K562 (cell line): Measurements from ENCODE around the gene CHRM4. TPM values are rescaled to one million over a fixed set of nuclear protein-coding genes. Genes with fewer than 3 reads are reported as not detected.

Experiments
- ATF1 ChIP-seq, 2 experiments: fragments of 450-650 bp in 1 of 2; IDR thresholded peaks; 2 replicates each; pipeline ENCODE4 v1.6.1; 2016; ENCODE audit warnings: missing compliant biosample characterization in 1 of 2, missing genetic modification characterization in 1 of 2
- BCLAF1 ChIP-seq, 2 experiments: fragments of 450-650 bp in 1 of 2; IDR thresholded peaks; 2 replicates each; pipeline ENCODE4 v1.6.1; 2011 to 2017; ENCODE audit warnings: low read depth in 2 of 2, antibody characterized with exemption in 1 of 2, borderline replicate concordance in 1 of 2, low read length in 1 of 2, mild to moderate bottlenecking in 1 of 2, mixed read lengths in 1 of 2; ENCODE audit not compliant: control insufficient read depth in 1 of 2
- BRD9 ChIP-seq: fragments of 450-650 bp; IDR thresholded peaks from 2 replicates; pipeline ENCODE4 v1.6.1; 2018; ENCODE audit warnings: low read depth; ENCODE audit not compliant: partially characterized antibody
- CBFB ChIP-seq: sonication (generic); formaldehyde crosslinking; IDR thresholded peaks from 2 replicates; pipeline ENCODE4 v1.4.0; 2020; ENCODE audit warnings: mild to moderate bottlenecking, missing genetic modification reagents
- HDAC1 ChIP-seq, 2 experiments: fragments of 450-650 bp; IDR thresholded peaks; 2 replicates each; pipeline ENCODE4 v1.6.1; 2016 to 2017; ENCODE audit warnings: inconsistent platforms in 1 of 2, mild to moderate bottlenecking in 1 of 2, moderate library complexity in 1 of 2
- HMGN3 ChIP-seq: IDR thresholded peaks from 2 replicates; pipeline ENCODE4 v1.6.1; 2011; ENCODE audit warnings: borderline replicate concordance, low read depth, mild to moderate bottlenecking, mixed read lengths, low read length; ENCODE audit not compliant: insufficient read length; ENCODE audit errors: extremely low read depth
- PCBP2 ChIP-seq: fragments of 200-400 bp; formaldehyde crosslinking; IDR thresholded peaks from 2 replicates; pipeline ENCODE4 v1.6.1; 2018; ENCODE audit warnings: low read length, low read depth, mild to moderate bottlenecking, moderate library complexity; ENCODE audit not compliant: poor library complexity, severe bottlenecking
- POLR2G ChIP-seq: fragments of 200-400 bp; formaldehyde crosslinking; IDR thresholded peaks from 2 replicates; pipeline ENCODE4 v1.6.1; 2017; ENCODE audit warnings: low read depth, mild to moderate bottlenecking, antibody characterized with exemption, low read length, moderate library complexity
- PPARD ChIP-seq: fragments of 250-450 bp; sonication (Bioruptor Pico); IDR thresholded peaks from 2 replicates; pipeline ENCODE4 v1.8.0; 2022; ENCODE audit warnings: inconsistent platforms, mild to moderate bottlenecking, moderate library complexity
- SMAD4 ChIP-seq: fragments of 250-450 bp; sonication (Bioruptor Pico); conservative IDR thresholded peaks from 2 replicates; pipeline ENCODE4 v1.8.0; 2021; ENCODE audit warnings: inconsistent platforms, mild to moderate bottlenecking, moderate library complexity
- SRF ChIP-seq, 2 experiments: fragments of 250-450, 450-650 bp in 1 of 2; sonication (Bioruptor Pico) in 1 of 2; sonication (generic) in 1 of 2; formaldehyde crosslinking; IDR thresholded peaks; 2 replicates each; pipeline versions ENCODE4 v1.5.0 to v1.5.1; 2020 to 2022; ENCODE audit warnings: mild to moderate bottlenecking in 1 of 2, missing genetic modification reagents in 1 of 2
- STAT5B ChIP-seq: fragments of 250-450 bp; sonication (Bioruptor Pico); IDR thresholded peaks from 2 replicates; pipeline ENCODE4 v1.8.0; 2021; ENCODE audit warnings: mild to moderate bottlenecking, inconsistent platforms
- ZBTB1 ChIP-seq: sonication (generic); formaldehyde crosslinking; IDR thresholded peaks from 2 replicates; pipeline ENCODE4 v1.8.1; 2023; ENCODE audit warnings: missing genetic modification reagents, low read depth, mild to moderate bottlenecking, borderline replicate concordance
- ZBTB12 ChIP-seq: fragments of 250-450 bp; sonication (Bioruptor Pico); IDR thresholded peaks from 2 replicates; pipeline ENCODE4 v1.4.0; 2020
- ZBTB7A ChIP-seq: IDR thresholded peaks from 2 replicates; pipeline ENCODE4 v1.6.1; 2011; ENCODE audit warnings: low read depth, mild to moderate bottlenecking, low read length, moderate library complexity, borderline replicate concordance; ENCODE audit not compliant: control insufficient read depth
- polyA plus RNA-seq, 8 experiments: library from polyadenylated mRNA; depleted of rRNA in 4 of 8; stranded (reverse) in 5 of 8; unstranded in 3 of 8; fragments of >200 nt; fragmentation: Nextera tagmentation in 2 of 8; fragmentation: Illumina TruSeq in 1 of 8; extraction: Ambion mirVana in 2 of 8; extraction: Trizol in 1 of 8; gene quantifications; 2 replicates each; pipeline versions ENCODE4 v1.2.1 to v1.2.3, GENCODE V29; 2011 to 2014; ENCODE audit warnings: inconsistent platforms in 1 of 8, missing spikeins in 1 of 8
- total RNA-seq, 7 experiments: library from RNA; depleted of rRNA in 6 of 7; stranded (reverse); fragments of >200 nt in 6 of 7; fragmentation: Illumina TruSeq in 2 of 7; extraction: Trizol in 2 of 7; gene quantifications; 2 replicates each; pipeline versions ENCODE4 v1.2.1 to v1.2.3, GENCODE V29; 2011 to 2021; ENCODE audit warnings: low replicate concordance in 1 of 7
- TF ChIP-seq, protein P1 (sequence below), 2 experiments: fragments of 450-650 bp in 1 of 2; sonication (generic) in 1 of 2; formaldehyde crosslinking; conservative IDR thresholded peaks; 2 replicates each; pipeline versions ENCODE4 v1.4.0 to v1.8.1; 2020 to 2022; ENCODE audit warnings: mild to moderate bottlenecking in 1 of 2, missing genetic modification reagents in 1 of 2
- TF ChIP-seq, protein P2 (sequence below): fragments of 250-450 bp; sonication (Bioruptor Pico); IDR thresholded peaks from 2 replicates; pipeline ENCODE4 v1.5.0; 2022; ENCODE audit warnings: mild to moderate bottlenecking

CHRM4 gene
- total and polyA plus RNA-seq, 9 of the 15 experiments (the other 6 are each of a cell fraction or from before 2014, with no cell fraction given), result 0.22 to 1.3 (median 0.40) TPM; not detected in 2

DNA sequence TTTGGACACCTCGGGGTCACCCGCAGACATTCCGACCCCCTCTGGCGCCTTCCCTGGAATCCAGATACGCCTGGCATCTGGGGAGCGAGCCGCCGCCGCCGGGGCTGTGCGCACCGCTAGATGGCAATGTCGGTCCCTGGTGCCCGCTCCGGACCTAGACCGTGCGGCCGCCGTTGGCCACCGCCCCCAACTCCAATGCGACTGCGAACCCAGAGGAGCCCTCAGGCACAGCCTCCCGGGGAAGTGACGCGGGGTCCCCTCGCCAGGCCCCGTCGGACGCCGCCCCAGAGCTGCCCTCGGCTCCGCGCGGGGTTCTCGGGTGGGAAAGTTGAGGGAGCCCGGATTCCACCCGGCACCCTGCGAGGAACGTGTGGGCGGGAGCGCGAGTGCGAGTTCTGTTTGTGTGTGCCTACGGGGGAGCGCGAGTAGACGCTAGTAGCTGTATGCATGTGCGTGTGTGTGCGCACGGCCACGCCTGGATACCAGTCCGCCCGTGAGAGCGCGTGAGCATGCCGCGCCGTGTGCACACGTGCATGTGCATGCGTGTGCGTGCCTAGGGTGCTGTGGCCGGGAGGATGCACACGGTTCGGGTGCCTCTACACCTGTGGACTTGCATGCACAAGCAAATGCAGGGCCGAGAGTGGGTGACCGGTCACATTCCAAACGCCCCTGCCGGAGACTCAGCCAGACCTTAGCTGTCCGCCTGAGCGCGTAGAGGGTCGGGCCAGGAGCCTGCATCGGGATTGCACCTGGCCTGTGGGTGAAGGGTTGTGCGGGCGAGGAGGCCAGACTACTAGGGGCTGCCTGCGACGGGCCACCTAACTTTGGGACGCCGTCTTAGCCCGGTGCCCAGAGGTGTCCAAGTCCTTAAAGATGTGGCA, 1.9 kb downstream of the CHRM4 start (continued):
- TF ChIP-seq, protein P1, sequence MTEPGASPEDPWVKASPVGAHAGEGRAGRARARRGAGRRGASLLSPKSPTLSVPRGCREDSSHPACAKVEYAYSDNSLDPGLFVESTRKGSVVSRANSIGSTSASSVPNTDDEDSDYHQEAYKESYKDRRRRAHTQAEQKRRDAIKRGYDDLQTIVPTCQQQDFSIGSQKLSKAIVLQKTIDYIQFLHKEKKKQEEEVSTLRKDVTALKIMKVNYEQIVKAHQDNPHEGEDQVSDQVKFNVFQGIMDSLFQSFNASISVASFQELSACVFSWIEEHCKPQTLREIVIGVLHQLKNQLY (CRISPR knock-in tag; conservative IDR thresholded peaks at IDR 0.05), result no peak
- TF ChIP-seq SMAD4 (CRISPR knock-in tag) (0 out of 2 replicates have a peak, but pooled peaks have one; percentile 50), HDAC1 (IDR thresholded peaks at IDR 0.05) (0 out of 4 replicates have a peak, but pooled peaks of 1 of the 2 experiments have one; percentile 38), HMGN3 (no peak), ZBTB12 (CRISPR knock-in tag) (no peak), ATF1 (CRISPR knock-in tag; IDR thresholded peaks at IDR 0.05) (no peak), ATF1 (tag; IDR thresholded peaks at IDR 0.05) (0 out of 2 replicates have a peak, but pooled peaks have one; percentile 40), ZBTB7A (peak; percentile 77; the same call in 1 of the 2 replicates), ZBTB1 (CRISPR knock-in tag) (no peak), SRF (CRISPR knock-in tag; IDR thresholded peaks at IDR 0.05) (0 out of 4 replicates have a peak, but pooled peaks of 1 of the 2 experiments have one; percentile 44), PCBP2 (no peak), CBFB (CRISPR knock-in tag) (0 out of 2 replicates have a peak, but pooled peaks have one; percentile 74), POLR2G (peak; percentile 31; the same call in 1 of the 2 replicates), BCLAF1 (IDR thresholded peaks at IDR 0.05; ENCODE audit: borderline replicate concordance in 1 of 2, control insufficient read depth in 1 of 2, low read depth in 2 of 2, low read length in 1 of 2) (no peak), BRD9 (no peak), PPARD (CRISPR knock-in tag) (no peak), STAT5B (no peak)
- TF ChIP-seq, protein P2, sequence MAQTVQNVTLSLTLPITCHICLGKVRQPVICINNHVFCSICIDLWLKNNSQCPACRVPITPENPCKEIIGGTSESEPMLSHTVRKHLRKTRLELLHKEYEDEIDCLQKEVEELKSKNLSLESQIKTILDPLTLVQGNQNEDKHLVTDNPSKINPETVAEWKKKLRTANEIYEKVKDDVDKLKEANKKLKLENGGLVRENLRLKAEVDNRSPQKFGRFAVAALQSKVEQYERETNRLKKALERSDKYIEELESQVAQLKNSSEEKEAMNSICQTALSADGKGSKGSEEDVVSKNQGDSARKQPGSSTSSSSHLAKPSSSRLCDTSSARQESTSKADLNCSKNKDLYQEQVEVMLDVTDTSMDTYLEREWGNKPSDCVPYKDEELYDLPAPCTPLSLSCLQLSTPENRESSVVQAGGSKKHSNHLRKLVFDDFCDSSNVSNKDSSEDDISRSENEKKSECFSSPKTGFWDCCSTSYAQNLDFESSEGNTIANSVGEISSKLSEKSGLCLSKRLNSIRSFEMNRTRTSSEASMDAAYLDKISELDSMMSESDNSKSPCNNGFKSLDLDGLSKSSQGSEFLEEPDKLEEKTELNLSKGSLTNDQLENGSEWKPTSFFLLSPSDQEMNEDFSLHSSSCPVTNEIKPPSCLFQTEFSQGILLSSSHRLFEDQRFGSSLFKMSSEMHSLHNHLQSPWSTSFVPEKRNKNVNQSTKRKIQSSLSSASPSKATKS (CRISPR knock-in tag), result no peak
